HG02973 (cell line): ENCODE measurements around the gene DOCK1.
"Not testable (repeated sequence)": the region's sequence is repeated elsewhere in the genome, so short reads cannot be mapped to it uniquely, and the experiment has no call there.

Experiments
- ATAC-seq: cut with Tn5 transposase; IDR thresholded peaks from one replicate; pipeline ENCODE4 v1.9.1; 2021; ENCODE audit warnings: moderate library complexity; ENCODE audit not compliant: unreplicated experiment

DOCK1 gene

GRCh38 chr10:126924180-126924914, 19.1 kb downstream of the DOCK1 start:
- ATAC-seq: no peak

DNA sequence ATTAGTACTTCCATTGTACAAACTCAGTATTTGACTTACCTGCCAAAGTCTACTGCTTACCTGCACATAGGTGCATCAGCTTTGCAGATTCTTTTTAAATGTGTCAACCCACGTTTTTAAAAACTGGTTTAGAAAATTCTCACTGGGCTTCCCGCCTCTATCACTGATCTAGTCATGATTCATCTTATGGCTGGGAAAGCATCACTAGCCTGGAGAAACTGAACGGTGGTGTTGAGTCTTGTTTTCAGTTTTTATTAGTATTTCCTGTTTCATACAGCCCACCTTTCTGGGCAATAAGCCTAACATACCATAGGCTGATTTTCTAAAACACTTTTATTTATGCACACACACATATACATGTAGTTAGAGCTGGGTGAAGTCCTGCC, 19.7 kb downstream of the DOCK1 start:
- no peak for ATAC-seq

DNA sequence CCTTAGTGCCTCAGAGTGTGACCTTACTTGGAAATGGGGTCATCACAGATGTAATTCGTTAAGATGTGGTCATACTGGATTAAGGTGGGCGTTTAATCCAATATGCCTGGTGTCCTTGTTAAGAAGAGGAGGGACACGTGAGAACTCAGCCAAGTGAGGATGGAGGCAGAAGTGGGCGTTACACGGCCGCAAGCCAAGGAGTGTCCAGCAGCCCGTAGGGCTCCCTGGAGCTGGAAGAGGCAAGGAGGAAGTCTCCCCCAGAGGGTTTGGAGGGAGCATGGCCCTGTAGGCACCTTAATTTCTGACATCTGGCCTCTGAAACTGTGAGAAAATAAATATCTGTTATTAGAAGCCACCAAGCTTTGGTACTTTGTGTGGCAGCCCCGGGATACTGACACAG, 21.3 kb downstream of the DOCK1 start:
- ATAC-seq: no peak

DNA sequence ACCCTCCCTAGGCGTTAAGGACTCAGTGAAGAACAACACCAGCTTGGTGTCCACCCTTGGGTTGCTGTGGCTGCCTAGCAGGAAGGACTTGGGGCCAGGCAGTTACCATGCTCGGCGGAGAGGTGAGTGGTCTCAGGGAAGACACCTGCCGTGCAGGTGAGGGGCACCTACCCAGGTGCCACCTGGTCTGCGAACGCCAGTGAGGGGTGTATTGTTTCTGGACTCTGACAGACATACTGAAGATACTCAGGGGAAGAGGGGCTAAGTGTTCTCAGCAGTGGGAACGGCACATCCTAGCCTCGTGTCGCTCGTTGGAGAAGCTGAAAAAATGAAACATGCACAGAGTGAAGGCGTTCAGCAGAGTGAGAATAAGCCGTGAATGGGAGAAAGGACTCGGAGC, 22.6 kb downstream of the DOCK1 start:
- ATAC-seq: no peak

GRCh38 chr10:126928274-126928673, 23.0 kb downstream of the DOCK1 start:
- no peak for ATAC-seq

DNA sequence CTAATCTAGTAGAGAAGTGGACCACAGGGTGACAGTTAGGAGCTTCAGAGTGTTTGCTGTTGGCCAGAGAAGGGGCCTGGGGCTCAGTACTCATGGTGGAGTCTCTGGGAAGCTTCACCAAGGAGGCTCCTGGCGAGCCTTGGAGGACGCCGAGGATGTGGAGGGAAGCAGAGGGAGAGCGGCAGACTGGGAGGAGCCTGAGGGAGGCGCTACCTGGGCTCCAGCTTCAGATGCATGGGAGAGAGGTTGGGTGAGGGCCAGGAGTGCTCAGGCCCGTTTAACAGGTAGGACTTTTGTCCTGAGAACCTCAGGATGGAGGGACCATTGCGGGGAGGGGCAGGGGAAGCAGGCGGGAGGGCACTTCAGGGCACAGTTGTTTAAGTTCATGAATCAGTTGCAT, 24.2 kb downstream of the DOCK1 start:
- ATAC-seq: no peak

GRCh38 chr10:126930131-126930882, 25.1 kb downstream of the DOCK1 start:
- no peak for ATAC-seq

DNA sequence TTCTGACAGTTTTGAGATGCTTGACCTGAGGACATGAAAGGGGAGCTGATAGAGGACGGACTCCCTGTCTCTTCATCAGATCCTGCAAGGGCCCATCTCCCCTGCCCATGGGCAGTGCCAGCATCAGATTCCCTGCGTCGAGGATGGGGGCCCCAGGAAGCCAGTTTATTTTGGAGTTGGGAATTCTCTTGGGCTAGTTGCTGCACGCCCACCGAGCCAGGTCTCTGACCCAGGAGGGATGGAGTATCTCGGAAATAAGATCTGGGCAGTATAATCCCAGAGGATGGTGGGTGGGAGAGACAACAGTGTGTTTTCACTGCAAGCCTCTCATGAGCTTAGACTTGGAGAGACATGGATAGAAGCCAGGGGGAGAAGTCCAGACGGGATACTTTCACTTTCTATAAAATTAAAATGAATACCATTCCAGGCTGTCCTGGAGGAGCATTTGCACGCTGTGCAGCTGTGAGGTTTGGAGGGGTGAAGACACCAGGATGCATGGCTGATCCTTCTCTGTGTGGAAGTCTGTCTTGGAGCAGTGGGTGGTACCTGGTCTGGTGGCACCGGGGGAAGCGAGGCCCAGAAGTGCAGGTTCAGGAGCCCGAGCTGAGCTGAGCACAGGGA, 25.8 kb downstream of the DOCK1 start:
- no peak for ATAC-seq

GRCh38 chr10:126931544-126931943, 26.3 kb downstream of the DOCK1 start:
- ATAC-seq: no peak

DNA sequence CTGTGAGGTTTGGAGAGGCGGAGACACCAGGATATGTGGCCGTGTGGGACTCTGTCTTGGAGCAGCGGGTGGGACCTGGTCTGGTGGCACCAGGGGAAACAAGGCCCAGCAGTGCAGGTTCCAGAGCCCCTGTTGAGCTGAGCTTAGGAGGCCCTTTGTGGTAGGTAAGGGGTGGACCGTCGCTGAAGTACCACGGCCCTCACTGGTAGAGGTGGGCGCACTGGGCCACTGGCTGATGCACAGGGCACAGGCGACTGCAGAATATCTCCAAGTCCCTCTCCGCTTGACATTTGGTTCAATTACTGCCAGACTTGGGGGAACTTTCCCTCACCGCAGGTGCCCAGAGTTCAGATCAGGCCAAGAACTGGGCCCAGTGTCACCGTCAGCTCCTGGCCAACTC, 27.3 kb downstream of the DOCK1 start:
- no peak for ATAC-seq

DNA sequence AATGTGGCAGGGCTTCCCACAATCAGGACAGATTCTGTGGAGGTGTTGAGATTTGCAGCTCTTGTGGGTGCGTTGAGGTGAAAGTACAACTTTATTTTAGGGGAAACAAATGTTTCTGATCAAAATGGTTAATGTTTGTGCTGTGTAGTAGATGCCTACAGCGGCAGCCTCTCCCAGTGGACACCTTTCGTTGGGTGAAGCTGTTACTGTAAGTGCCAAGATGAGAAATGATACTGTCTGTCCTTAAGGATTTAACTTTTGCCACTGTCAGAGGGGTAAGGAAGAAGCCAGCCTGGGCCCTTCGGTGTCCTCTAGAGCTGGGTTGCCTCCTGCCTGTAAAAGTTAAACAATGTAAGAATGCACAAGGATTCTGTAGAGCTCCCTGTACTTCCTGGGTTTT, 27.9 kb downstream of the DOCK1 start:
- no peak for ATAC-seq

DNA sequence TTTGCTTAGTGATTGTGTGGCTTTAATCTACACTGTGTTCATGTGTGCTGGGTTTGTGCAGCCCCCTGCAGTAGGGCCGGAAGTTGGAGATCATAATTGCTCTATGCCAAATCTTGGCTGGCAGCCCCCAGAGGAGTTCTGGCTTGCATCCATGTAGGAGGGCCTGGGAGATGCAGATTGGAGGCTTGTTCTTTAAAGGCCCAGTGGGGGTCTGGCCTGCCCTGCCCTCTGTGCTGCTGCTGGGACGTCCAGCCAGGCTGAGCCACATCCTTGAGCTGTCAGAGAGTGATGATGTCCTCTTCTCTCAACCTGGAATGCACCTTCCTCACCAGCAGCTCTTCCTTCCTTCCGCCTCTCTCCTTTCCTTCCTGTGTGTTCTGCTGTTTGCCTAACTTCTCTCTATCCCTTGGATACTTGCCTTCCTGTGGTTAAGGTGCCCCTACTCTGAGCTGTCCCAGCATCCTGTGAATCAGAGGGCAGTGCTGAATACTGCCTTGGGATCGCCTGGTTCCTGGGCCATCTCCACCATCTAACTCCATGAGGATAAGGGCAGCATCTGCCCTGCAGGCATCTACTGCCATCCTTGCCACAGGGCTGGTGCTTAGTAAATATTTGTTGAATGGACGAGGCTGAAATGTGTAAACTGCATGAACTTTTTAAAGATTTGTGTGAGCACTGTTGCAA, 30.2 kb downstream of the DOCK1 start:
- ATAC-seq: no peak

DNA sequence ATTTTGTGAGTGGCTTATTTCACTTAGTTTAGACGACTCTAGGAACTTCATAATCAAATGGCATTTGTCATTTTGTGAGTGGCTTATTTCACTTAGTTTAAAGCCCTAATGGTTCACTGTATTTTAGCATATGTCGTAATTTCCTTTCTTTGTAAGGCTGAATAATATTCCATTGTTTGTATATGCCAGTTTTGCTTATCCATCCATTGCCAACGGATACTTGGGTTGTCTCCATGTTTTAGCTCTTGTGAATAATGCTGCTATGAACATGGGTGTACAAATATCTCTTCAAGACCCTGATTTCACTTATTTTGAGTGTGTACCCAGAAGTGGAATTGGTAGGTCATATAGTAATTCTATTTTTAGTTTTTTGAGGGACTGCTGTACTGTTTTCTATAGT, 31.8 kb downstream of the DOCK1 start:
- ATAC-seq: no peak

GRCh38 chr10:126938121-126938520, 32.9 kb downstream of the DOCK1 start:
- not testable (repeated sequence) for ATAC-seq

GRCh38 chr10:126939706-126940105, 34.5 kb downstream of the DOCK1 start:
- no peak for ATAC-seq

DNA sequence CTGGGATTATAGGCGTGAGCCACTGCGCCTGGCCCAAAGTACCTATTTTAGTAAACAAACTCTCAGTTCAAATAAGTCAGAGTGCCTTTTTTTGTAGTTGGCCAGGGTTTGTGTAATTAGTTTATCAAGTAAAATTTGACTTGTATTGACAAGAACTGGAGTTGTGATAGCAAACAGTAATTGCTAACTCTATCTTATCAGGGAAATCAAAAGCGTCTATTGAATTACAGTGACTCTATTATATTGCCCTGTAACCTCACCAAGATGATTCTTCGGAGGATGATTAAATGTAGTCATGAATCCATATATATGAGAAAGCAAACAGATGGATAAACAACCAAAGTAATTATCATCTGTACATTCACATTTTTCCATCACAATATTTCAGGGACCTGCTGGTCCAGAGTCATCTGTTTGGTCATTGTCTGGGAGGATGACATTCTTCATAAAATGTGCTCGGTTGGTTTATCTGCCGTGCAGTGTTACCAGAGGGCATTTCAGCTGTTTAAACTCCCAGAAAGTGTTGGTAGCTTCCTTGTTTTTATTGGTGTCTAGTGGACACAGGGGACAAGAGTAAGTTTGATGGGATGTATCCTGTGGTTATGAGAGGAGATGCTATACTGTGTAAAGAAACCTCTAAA, 35.6 kb downstream of the DOCK1 start:
- ATAC-seq: no peak

DNA sequence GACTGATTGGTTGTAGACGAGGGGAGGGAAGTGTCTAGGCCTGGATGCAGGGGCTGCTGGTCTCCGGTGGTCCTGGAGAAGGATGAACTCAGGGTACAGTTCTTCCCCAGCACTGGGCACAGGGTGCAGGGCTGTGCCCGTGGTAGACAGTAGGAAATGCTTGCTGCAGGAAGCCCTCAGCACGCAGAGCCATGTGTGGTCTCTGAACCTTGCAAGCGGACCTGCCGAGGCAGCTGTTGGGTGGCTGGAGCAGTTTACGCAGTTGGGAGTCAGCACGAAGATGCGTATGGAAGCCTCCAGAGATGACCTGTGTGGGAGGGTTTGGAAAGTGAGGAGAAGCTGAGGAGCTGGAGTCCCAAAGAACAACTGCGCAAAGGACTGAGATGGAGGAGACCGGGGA, 39.0 kb downstream of the DOCK1 start:
- no peak for ATAC-seq

DNA sequence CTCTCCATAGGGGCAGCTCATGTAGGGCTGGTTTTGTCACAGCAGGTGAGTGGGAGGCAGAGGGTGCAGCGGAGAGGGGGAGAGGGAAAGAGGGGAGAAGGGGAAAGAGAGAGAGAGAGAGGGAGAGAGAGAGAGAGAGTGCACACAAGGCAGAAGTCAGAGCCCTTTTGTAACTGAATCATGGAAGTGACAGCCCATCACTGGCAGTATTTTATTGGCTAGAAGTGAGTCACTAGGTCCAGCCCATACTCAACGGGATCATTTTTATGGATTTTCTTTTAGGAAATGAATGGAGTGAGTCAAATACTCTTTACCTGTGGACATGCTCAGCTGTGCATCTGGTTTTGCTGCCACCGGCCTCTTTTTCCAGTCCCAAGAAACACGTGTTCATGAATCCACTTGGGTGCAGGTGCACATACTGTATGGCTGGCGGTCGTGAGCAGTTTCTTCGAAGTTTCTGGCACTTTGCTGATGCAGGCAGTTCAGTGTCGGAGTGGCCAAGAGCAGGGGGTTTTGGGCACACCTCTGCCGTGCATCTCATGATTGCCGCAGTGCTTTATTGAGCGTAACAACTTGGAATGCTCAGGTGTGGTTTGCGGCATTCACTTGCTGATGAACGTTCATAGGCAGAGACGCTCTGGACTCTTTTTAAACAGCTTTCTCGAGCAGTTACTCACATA, 40.3 kb downstream of the DOCK1 start:
- no peak for ATAC-seq

- ATAC-seq: no peak
Measured at GRCh38 chr10:126946746-126947145, 41.5 kb downstream of the DOCK1 start.

- ATAC-seq: no peak
Measured at GRCh38 chr10:126948355-126949160, 43.3 kb downstream of the DOCK1 start.
